Nephron progenitor cell (in vitro differentiated cells): ENCODE data around the gene SASH3.

Experiments used
- DNase-seq: peaks from one replicate; pipeline ENCODE4 v3.0.0; 2021
- H3K27ac Mint-ChIP-seq: 2 replicates; pipeline ENCODE4 v1.8.0; 2021; ENCODE audit warnings: mild to moderate bottlenecking, moderate library complexity, mixed read lengths
- H3K27me3 Mint-ChIP-seq: 2 replicates; pipeline ENCODE4 v1.8.0; 2021; ENCODE audit warnings: mild to moderate bottlenecking, low read depth, mixed read lengths; ENCODE audit not compliant: poor library complexity
- H3K36me3 Mint-ChIP-seq: 2 replicates; pipeline ENCODE4 v1.8.0; 2021; ENCODE audit warnings: low read depth, mixed read lengths
- H3K4me1 Mint-ChIP-seq: 2 replicates; pipeline ENCODE4 v1.8.0; 2021; ENCODE audit warnings: mixed read lengths
- H3K4me3 Mint-ChIP-seq: 2 replicates; pipeline ENCODE4 v1.8.0; 2021; ENCODE audit warnings: mild to moderate bottlenecking, moderate library complexity, mixed read lengths
- H3K9me3 Mint-ChIP-seq: 2 replicates; pipeline ENCODE4 v1.8.0; 2021; ENCODE audit warnings: mild to moderate bottlenecking, moderate library complexity, mixed read lengths
- TF ChIP-seq, protein P1 (sequence below): fragments of 200-600 bp; sonication (generic); IDR thresholded peaks from 2 replicates; pipeline ENCODE4 v1.5.0; 2021; ENCODE audit warnings: antibody characterized with exemption

SASH3 gene

DNA sequence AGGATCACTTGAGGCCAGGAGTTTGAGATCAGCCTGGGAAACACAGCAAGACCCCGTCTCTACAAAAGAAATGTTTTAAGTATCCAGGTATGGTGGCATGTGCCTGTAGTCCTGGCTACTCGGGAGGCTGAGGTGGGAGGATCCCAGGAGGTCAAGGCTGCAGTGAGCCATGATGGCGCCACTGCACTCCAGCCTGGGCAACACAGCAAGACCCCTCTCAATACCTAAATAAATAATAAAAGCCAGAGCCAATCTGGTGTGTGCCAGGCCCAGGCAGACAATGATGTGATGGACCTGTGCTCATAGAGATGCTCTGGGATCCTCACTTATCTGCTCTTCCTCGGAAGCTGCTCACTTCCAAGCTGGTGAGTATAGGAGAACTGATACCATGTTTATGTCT is 18.2 kb upstream of the SASH3 start:
- no peak for DNase-seq
- Mint-ChIP-seq H3K4me1 (no peaks in the 10 kb centered on the region), H3K36me3 (no peaks in the 10 kb centered on the region), H3K27me3 (peaks cover 12% of the 10 kb centered on the region), H3K27ac (no peak overlapping the region), H3K9me3 (peaks cover 22% of the 10 kb centered on the region), H3K4me3 (no peak overlapping the region)
- TF ChIP-seq, protein P1, sequence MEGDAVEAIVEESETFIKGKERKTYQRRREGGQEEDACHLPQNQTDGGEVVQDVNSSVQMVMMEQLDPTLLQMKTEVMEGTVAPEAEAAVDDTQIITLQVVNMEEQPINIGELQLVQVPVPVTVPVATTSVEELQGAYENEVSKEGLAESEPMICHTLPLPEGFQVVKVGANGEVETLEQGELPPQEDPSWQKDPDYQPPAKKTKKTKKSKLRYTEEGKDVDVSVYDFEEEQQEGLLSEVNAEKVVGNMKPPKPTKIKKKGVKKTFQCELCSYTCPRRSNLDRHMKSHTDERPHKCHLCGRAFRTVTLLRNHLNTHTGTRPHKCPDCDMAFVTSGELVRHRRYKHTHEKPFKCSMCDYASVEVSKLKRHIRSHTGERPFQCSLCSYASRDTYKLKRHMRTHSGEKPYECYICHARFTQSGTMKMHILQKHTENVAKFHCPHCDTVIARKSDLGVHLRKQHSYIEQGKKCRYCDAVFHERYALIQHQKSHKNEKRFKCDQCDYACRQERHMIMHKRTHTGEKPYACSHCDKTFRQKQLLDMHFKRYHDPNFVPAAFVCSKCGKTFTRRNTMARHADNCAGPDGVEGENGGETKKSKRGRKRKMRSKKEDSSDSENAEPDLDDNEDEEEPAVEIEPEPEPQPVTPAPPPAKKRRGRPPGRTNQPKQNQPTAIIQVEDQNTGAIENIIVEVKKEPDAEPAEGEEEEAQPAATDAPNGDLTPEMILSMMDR: no peak

DNA sequence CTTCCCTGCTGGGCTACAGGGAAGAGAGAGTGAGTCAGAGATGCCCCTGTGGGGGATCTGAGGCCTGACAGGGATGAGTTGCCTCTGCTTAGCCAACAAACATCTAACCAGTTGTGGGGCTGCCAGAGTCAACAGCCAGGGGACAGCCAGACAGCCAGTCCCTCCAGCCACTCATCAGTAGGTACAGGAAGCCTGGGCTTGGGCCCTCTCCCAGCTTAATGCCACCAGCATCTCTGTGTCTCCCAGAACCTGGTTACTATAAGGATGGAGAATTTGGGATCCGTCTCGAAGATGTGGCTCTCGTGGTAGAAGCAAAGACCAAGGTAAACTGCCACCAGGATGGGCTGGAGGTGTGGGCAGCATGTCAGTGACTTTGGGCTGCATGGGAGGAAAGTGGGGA is 17.3 kb upstream of the SASH3 start:
- Mint-ChIP-seq H3K4me3 (no peak overlapping the region), H3K27me3 (peaks cover 12% of the 10 kb centered on the region), H3K4me1 (no peaks in the 10 kb centered on the region), H3K9me3 (peaks cover 25% of the 10 kb centered on the region), H3K27ac (no peak overlapping the region), H3K36me3 (no peaks in the 10 kb centered on the region)
- TF ChIP-seq, protein P1: no peak
- no peak for DNase-seq

DNA sequence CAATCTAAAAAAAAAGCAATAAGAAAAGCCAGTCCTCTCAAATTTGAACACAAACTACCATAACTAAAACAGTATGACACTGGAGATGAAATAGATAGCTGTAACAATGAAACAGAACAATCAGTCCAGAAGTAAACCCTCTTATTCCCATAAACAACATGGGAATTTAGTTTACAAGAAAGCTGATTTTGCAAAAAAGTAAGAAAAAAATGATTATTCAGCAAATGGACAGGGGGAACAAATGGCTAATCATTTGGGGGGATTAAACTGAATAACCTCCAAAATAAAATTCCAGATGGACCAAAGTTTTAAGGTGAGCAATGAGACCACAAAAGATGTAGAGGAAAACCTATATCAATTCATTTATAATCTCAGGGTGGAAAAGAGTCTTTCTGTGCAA is 16.1 kb upstream of the SASH3 start:
- TF ChIP-seq, protein P1: no peak
- no peak for DNase-seq
- Mint-ChIP-seq H3K4me1 (no peaks in the 10 kb centered on the region), H3K4me3 (no peak overlapping the region), H3K27ac (no peak overlapping the region), H3K9me3 (peaks cover 26% of the 10 kb centered on the region), H3K36me3 (no peaks in the 10 kb centered on the region), H3K27me3 (peaks cover 12% of the 10 kb centered on the region)

DNA sequence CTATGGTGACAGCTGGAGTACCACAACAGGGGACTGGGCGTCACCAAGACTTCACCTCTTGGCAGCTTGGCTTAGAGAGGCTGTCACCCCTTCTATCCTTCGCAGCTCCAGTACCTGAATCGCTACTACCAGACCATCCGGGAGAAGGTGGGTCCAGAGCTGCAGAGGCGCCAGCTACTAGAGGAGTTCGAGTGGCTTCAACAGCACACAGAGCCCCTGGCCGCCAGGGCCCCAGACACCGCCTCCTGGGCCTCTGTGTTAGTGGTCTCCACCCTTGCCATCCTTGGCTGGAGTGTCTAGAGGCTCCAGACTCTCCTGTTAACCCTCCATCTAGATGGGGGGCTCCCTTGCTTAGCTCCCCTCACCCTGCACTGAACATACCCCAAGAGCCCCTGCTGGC is 11.6 kb upstream of the SASH3 start:
- Mint-ChIP-seq H3K36me3 (no peaks in the 10 kb centered on the region), H3K4me3 (no peak overlapping the region), H3K27me3 (peaks cover 8% of the 10 kb centered on the region), H3K9me3 (peaks cover 20% of the 10 kb centered on the region), H3K4me1 (no peaks in the 10 kb centered on the region), H3K27ac (no peak overlapping the region)
- no peak for DNase-seq
- TF ChIP-seq, protein P1: no peak

DNA sequence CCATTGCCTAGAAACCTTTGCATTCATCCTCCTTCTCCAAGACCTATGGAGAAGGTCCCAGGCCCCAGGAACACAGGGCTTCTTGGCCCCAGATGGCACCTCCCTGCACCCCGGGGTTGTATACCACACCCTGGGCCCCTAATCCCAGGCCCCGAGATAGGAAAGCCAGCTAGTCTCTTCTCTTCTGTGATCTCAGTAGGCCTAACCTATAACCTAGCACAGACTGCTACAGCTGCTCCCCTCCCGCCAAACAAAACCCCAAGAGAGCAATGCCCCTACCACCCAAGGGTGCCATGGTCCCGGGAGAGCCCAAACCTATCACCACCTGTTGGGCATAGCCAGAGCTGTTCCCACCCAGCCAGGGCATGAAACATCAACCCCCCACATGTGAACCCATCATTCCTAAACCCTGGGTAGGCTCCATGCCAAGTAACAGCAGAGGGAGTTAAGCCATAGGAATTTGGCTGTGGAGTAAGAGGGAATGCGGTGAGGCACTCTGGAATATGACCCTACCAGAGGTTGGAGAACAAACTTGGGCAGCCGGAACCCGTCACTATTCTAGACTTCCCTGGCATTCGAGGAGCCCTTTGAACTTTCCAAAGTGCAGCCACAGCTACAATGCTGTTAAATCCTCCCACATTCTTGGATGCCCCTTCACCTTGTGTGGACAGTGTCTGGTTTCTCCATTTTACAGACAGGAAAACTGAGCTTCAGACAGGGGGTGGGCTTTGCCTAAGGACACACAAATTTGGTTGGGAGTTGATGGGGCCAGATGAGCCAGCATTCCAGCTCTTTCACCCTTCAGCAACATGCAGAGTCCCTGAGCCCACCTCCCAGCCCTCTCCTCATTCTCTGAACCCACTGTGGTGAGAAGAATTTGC is 10.9 kb upstream of the SASH3 start:
- TF ChIP-seq, protein P1: no peak
- Mint-ChIP-seq H3K4me1 (no peaks in the 10 kb centered on the region), H3K4me3 (no peak overlapping the region), H3K27ac (no peak overlapping the region), H3K27me3 (peaks cover 8% of the 10 kb centered on the region), H3K9me3 (peaks cover 17% of the 10 kb centered on the region), H3K36me3 (no peaks in the 10 kb centered on the region)
- no peak for DNase-seq
